ENCODE measurements around the gene UROC1.

UROC1 gene

DNA sequence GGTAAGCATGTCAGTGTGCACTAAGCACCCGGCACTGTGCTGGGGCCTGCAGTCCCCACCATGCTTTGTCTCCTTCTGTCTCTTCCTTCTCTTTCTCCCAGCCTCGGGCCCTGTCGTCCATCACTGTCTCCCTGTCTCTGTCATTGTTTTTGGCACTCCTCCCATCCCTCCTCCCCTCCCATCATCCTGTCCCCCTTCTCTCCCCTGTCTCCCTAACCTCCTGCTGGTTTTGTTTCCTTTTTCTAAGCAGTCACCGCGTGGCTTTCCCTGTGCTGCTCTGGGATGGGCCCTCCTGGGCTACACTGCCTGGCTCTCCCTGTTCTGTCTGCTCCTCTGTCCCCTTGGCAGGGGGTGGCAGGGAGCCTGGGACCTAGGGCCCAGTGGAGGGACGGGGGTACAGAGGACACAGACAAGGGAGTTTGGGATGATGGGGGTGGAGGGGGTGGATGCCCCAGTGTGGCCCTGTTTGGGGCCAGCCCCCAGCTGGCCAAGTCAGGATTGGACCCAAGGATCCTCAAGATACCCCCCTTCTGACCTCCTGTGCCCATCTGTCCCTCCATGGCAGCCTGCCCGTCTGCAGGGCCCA is 12.1 kb upstream of the UROC1 start:
- no peak for DNase-seq

- DNase-seq, result no peak
Observed at GRCh38 chr3:126528800-126529541, 11.4 kb upstream of the UROC1 start.

- DNase-seq, result no peak
Observed at GRCh38 chr3:126528419-126528799, 10.8 kb upstream of the UROC1 start.

GRCh38 chr3:126527455-126528211 is 10.1 kb upstream of the UROC1 start:
- DNase-seq, result no peak

DNA sequence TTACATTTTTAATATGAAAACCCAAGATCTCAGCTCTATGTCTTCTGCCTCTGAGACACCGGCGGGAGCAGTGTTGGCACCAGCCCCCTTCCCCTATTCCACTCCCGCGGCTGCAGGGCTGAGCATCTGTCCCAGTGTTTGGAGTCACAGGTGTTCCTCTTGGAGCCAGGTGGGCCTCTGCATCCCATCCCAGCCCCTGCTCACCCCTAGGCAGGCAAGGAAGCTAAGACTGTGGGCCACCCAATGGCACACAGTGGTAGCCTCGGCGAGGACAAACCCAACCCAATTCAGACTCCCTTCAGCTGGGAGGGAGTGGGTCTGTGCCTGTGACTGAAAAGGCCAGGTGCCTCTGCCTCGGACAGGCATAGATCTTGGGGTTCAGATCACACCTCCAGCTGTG is 9.4 kb upstream of the UROC1 start:
- no peak for DNase-seq

DNA sequence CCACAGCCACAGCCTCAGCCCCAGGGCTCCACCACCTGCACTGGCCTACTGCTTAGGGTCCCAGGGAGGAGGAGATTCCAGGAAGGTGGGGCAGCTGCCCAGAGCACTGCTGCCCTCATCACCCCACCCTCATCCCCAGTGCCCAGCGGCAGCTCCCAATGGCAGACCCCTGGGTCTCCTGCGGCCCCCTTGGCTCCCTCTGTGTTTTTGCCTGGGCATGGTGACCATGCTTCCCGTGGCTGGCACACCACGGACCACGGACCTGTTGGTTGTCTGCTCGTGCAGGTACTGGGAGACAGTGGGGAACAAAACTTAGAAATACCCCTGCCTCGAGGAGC is 9.1 kb upstream of the UROC1 start:
- no peak for DNase-seq

DNA sequence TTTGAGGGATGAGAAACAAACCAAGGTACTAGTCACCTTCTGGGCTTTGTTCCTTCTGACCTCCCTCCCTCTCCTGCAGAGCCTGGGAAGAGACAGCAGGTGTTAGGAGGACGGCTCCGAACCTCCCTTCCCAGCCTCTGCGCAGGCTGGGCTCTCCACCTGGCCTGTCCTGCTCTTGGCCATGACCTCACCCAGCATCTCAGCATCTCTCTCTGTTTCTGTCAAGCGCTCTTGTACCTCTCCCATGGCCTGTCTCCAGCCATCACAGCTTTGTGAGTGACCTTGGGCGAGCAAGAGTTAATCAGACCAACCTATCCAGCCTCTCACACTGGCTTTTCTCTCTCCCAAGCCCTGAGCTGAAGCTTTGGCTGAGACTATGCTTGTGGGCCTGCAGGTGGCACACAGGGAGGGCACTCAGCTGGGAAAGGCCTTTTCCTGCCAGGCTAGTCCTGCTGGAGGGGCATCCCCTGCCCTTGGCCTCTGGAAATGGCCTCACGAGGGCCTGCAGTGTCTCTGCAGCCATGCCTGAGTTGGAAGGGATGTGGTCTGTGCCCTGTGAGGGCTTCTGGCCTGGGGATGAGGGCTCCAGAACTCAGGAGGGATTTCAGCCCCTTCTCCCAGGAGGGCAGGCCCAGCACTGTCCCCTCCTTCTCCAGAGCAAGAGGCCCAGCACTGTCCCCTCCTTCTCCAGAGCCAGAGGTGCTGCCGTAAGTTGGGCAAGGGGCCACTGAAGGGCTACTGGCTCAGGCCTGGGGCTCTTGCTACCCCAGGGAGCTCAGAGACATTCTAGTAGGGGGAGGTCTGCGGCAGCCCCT is 8.5 kb upstream of the UROC1 start:
- DNase-seq, result no peak

- DNase-seq, result no peak
Observed at GRCh38 chr3:126525091-126525852, 7.7 kb upstream of the UROC1 start.

DNA sequence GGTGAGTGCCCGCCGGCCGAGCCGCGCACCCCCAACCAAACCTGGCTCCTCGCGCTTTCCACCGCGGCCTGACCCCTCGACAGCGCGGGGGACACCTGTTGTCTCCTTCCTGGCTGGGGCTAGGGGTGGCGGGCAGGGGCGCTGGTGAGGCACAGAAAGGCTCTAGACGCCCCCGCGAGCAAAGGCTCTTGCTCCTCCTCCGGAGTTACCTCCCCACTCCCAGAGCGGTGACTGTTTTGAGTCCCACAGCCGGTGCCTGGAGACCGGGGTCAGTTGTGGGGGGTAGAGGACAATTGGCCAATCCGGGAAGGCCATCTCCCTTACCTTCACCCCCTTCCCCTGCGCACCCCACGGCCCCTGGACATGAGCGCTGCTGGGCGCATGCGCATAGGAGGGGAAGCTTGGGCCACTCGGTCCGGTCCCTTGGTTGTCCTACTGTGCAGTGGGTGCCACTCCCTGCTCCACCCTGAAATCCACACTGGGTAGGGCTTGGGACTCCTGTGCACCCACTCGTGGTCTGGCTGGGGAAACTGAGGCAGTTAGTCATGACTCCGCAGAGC is 6.9 kb upstream of the UROC1 start:
- DNase-seq, result no peak

DNA sequence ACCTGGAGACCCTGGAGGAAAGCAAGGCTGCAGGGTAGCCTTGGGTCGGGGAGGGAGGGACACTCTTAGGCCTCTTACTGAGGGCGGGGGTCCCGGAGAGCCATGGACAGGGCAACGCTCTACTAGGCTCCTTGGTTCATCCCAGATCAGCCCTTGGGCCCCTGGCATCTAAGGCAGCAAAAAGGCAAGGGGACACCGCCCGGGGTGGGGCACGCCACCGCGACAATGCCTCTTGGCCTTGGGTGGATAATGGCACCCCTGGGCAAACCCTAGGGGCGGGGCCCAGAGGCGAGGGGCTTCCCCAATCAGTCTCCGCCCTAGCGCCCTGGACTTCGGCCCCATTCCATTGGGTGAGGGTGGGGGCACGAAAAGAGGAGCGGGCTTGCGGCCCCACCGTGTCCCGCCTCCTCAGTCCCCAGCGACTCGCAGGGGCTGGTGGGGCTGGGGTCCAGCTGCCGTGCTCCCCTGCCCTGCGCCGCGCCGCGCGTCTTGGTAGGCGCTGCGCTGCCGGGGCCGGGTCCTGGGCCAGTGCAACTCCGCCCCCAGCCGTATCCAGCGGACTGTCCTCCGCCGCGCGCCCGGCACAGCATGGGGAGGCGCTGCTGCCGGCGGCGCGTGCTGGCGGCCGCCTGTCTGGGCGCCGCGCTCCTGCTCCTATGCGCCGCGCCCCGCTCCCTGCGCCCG is 6.3 kb upstream of the UROC1 start, which contains the start of gene CHST13:
TSS of gene CHST13 (plus strand) at position 411 of the 684 bp plus-strand sequence. CDS start at position 589, 178 bp downstream.
- no peak for DNase-seq

GRCh38 chr3:126522363-126522788 is 4.8 kb upstream of the UROC1 start:
- DNase-seq, result peak; percentile 60

GRCh38 chr3:126521122-126521891 is 3.7 kb upstream of the UROC1 start:
- no peak for DNase-seq

DNA sequence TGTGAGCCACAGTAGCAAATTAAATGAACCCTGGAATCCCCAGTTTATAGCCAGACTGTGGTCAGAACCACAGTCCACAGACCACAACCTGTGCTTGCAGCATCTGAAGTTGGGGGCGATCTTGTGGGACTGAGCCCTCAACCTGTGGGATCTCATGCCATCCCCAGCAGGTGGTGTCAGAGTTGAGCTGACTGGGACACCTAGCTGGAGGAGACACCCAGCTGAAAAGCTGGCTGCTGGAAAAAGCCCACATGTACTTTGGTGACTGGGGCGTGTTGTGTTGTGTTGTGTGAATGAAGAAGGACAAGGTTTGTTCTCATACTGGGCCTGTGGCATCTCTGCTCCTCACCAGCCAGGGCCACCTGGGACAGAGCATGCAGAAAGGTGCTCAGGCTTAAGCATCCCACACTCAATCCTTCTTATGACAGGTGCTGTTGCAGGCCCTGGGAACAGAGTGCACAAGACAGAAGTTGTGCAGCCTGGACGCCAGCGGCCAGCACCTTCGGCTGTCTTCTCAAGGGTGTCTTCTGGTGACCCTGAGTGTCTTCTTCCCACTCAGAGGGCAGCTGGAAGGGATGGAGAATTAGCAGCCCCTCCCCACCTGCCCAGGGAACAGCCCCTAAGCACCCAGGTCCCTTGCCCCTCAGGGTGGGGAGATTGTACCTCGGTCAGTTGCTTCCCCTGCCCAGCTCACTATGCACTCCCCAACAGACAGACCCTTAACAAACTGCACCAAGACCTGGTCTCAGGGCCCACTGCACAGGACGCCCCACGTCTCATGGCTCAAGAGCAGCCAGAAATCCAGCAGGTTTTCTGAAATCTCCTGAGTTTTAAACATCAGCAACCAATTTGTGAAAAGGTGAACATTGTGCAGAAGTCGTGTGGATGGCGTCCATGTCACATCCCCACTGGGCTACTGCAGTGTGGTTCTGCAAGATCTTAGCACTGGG is 2.2 kb upstream of the UROC1 start:
- DNase-seq, result no peak

GRCh38 chr3:126518779-126519177 is 1.2 kb upstream of the UROC1 start:
- DNase-seq, result no peak

DNA sequence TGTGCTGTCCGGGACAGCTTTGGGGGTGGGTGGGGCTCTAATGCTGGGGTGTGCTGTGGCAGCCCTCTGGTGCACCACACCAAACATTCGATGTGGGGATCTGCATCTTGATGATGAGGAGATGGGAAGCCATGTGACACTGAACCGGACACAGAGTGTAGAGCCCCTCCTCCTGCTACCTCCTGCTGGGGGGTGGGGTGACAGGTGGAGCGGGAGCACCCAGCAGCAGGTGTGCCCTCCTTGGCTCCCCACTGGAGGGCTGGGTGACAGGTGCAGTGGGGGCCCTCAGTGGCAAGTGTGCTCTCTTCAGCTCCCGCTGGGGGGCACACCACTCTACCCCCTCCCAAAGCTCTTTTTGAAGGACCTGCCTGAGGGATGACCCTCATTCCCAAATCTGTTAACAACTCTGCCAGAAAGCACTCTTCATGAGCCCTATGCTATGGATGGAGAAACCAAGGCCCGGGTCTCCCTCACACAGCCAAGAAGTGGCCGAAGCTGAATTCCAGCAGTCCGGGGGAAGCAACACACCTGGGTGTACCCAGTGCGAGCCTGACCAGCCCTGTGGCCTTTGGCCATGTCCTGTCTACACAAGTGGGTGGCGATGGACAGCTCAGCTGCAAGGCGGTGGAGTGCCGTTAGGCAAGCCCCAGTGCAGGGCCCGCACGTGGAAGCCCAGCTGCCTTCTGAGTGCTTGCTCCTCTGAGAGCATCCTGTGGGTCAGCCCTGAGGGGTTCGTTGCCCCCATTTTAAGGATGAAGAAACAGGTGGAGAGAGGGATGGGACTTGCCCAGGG is 609 bp upstream of the UROC1 start:
- DNase-seq, result no peak

DNA sequence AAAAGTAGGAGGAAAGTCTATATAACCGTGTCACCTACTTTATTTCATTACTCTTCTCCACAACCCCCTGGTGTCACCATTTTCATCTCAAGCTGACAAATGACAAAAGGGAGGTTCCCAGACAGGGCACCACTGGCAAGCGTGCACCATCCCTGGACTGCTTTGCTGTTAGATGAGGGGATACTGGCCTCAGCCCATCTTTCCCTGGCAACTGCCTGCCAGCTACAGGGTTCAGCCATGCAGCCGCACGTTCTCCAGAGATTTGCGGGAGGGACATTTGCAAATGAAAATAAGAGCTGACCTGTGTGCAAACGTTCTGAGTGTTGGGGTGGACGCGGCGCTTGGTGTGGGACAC is 660 bp downstream of the UROC1 start:
- no peak for DNase-seq

DNA sequence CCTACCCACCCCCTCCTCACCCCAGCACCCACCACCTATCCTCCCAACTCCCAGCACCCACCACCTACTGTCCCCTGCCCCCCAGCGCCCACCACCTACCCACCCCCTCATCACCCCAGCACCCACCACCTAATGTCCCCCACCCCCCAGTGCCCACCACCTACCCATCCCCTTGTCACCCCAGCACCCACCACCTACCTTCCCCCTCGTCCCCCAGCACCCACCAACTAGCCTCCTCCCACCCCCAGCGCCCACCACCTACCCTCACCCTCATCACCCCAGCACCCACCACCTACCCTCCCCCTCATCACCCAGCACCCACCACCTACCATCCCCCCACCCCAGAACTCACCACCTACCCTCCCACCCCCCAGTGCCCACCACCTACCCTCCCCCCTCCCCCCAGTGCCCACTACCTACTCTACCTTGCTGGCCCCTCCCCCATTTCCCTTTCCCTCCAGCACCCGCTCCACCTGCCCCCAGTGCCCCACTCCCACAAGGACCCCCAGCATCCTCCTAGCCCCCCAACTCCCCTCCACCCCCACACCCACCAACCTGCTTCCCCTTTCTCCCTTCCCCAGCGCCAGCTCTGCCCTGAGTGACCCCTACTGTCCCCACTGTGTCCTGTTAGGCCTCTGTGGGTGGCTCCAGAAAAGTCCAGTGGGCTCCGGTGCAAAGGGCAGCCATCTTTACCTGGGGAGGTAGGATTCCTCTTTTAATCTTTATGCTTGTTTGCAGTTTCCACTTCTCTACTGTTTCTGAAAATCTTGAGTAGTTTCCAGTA is 1.2 kb downstream of the UROC1 start:
- DNase-seq, result no peak

Data from OCI-M1 (cell line).